Fibroblast of skin of right quadriceps (primary cell): ENCODE results near the gene RLBP1.
A peak's percentile ranks its signal among the peaks of the same experiment; 100 is the strongest.

ENCODE experiments used
- DNase-seq: peaks from one replicate; pipeline ENCODE4 v3.0.0-alpha.2; 2013

RLBP1 gene

DNA sequence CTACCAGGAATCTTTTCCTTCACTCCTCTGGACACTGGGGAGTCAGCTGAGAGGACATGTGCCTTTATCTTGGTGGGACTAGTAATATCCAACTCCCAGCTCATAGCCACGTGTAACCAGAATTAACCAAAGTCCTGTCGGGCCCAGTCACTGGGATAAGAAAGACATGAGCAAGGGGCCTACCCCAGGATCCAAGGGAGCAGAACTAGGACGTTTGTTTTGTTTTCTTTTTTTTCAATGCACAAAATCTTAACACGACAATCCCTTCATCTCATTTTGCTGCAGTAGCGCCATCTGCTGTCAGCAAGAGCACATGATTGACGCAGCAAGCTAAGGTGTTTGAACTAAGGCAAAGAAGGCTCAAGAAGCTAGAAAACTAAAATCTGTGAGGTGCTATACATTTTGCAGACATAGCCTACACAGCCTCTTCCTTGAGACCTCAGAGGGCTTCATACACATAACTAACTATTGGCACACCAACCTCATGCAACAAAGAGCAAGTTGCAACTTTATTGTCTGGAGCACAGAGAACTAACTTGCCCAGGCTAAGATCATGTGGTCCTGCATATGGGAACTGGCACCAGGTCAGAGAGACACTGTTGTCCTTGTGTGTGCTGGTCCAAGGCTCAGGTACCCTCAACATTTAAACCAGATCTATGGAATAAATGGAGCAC lies 43.6 kb downstream of the RLBP1 start:
- peak; percentile 74 for DNase-seq

DNA sequence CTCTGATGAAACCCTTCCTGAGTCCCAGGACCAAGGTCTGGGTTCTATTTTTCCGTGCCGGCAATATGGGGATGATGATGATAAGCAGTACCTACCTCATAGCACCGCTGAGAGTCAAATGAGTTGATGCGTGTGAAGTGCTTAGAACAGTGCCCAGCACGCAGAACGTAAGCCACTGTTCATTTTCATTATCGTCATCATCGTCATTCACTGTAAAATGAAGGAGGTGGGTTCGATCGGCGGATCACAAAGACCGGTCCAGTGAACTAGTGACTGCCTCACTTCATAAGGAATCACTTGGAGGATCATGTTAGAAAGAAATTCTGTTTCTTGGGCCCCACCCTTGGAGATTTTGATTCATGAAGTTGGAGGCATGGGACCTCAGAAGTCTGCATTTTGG lies 44.3 kb downstream of the RLBP1 start:
- no peak for DNase-seq

DNA sequence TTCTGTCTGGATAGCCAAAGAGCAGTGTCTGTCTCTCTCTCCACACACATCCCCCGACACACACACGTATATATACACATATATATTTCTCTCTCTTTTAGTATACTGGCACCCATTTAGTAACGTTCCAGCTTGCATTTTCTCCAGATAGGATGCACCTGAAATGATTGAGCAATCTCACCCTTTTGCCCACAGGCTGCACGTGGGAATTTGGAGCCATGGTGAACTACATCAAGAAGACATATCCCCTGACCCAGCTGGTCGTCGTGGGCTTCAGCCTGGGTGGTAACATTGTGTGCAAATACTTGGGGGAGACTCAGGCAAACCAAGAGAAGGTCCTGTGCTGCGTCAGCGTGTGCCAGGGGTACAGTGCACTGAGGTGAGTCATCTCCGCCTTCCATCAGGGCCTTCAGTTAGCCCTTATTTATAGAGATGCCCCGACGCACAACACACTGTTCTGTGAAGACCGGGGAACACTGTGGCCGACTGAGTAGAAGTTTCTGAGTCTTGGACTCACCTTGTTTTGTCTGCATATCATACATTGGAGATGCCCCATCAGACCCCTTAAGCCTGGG lies 45.7 kb downstream of the RLBP1 start:
- no peak for DNase-seq

DNA sequence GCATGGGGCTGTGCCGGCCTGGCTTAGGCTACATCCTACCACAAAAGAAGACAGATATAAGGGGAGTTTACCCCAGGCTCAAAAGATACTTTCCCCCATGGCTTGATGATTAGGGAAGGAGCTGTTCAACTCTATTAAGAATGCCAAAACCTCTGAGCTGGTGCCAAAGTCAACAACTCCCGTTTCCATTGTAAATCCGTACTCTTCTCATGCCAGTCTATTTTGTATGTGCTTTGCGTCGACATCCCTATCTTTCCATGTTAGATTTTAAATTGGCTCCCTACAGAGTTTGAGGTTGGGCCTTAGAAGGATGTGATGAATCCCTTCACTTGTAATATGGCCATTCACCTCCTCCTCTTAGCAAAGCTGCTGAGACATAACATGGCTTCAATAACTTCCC lies 46.9 kb downstream of the RLBP1 start:
- DNase-seq, result no peak

DNA sequence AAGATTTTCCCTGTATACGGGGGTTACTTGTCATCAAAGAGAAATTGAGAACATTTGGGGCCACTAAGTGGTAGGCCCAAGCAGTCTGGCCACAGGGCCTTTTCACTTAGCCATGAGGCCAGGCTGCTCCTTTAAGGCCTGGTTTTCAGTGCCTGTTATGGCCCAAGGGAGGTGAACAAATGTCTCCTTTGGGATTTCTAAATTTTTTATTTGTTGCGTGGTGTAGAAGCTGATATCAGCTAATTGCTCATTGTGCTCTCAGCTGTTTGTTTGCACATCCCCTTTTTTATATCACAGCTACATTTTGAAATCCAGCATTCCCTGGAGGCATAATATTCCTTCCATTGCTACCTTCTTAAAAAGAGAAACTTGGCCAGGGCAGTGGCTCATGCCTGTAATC lies 48.5 kb downstream of the RLBP1 start:
- no peak for DNase-seq

DNA sequence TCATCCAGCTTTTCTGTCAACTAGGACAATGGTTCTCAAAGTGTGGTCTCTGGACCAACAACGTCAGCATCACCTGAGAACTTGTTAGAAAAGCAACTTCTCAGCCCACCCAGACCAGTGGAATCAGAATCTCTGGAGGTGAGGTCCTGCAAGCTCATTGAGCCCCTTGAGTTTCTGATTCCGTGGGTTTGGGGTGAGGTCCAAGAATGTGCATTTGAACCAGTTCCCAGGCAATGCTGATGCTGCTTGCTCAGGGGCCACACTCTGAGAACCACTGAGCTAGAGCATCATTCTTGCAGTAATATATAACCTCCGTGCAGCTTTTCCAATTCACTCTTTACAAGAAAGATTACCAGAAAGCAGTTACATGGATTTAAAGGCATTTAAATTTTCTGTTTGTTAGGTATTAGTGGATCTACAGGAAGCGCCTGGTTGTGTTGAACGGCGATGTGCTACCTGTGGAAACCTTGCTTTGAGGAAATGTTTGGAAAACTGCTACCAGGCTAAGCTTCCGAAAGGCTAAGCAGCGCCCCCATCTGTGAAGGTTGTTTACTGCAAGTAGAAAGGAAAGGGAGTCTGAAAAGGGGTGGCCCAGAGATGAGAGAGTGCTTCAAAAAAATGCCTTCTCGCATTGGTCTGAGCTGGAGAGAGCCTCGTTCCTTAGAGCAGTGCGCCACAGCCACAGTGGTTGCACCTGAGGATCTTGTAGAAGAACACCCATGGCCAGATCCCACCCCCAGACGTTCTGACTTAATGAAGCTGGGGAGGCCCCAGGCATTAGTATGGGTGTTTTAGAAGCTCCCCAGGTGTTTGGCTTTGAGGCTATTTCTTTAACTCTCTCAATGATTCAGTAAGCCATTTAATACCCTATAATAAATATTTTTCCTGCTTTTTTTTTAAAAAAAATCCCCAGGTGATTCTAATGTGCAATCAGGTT lies 50.0 kb downstream of the RLBP1 start:
- peak; percentile 36 for DNase-seq

DNA sequence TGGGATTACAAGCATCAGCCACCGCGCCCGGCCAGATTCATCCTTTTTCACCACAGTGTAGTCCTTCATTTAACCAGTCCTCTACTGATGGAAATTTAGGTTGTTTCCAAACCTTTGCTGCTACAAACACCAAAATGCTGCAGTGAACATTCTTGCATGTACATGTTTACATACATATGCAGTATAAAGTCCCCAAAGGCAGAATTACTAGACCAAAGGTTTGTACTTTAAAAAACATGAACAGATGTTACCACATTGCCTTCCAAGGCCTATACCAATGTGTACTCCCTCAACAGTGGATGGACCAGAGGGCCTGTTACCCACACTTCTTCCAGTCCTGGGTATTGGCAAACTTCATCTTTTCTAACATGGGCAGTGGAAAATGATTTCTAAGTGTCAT lies 51.0 kb downstream of the RLBP1 start:
- DNase-seq, result no peak

DNA sequence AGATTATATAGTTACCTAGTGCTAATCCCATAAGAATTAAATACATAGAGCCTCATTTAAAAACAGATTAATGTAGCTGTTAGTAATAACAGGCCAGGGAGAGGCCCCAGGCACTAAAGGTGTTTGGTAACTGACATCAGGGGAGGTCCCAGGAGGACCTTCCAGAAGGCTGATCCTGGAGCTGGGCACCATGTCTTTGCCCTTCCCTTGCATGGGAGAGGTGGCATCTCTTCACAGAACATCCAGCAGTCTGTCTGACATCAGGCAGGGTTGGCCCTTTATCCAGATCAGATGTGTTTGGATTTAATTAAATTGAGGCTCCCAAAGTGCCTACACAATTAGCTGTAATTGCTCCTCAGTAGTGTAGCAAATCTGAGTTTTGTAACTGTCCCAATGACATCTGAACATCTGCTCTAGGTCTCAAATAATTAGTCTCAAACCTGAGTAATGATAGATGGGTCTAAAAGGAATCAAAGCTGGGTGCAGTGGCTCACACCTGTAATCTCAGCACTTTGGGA lies 53.0 kb downstream of the RLBP1 start:
- DNase-seq, result no peak

DNA sequence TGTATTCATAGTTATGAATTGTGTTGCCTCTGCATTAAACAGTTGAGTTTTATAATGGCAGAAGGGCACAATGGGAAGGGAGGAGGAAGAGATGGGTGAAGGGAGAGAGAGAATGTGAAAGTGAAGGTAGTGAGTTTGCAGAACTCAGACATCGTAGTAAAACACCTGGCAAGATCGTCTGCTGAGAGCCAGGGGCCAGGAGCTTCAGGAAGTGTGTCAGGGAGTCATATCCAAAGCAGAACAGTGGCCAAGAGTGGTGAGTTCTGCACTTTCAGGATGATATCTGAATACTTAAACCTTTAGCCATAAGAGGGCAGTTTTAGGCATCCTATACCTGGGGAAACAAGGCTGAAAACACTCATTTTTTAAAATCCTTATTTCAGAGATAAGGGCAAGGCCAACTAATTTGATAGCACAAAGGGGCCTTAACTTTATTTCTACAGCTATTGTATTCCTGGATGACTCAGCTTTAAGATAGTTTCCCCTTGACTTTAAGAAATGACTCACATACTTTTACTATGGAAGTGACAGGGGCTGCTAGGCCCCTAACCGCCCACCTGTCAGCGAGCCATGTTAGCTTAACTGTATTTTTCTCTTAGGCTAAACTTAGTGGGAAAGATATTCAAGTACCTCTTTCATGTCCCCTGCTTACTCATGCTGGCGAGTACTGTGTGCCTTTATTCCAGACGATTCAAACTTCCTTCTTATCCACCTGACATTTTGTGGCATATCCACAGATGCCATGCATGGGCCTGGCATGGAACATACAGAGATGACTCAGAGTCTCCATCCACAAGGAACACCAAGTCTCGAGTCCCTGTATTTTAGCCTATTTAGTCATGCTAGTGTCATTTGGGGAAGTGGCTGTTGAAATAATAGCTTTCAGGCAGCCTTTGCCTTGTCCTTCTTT lies 53.9 kb downstream of the RLBP1 start:
- DNase-seq, result peak; percentile 51

DNA sequence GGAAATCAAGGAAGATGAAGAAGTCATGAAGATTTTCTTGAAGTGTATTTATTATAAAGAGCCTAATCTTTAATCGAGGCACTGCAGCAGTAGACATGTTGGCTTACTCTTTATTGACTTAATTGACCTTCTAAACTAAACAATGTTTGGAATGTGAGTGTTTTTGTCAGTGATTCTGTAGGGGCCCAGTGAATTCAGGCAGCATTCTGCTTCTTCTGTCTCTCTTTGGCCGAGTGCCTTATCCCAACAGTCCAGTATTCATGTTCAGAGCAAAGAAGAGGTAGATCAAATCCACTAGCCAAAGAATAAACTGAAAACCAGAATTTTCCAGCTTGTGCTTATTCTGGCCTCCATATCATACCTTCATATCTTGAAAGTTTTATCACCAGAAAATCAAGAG lies 55.7 kb downstream of the RLBP1 start:
- peak; percentile 21 for DNase-seq

DNA sequence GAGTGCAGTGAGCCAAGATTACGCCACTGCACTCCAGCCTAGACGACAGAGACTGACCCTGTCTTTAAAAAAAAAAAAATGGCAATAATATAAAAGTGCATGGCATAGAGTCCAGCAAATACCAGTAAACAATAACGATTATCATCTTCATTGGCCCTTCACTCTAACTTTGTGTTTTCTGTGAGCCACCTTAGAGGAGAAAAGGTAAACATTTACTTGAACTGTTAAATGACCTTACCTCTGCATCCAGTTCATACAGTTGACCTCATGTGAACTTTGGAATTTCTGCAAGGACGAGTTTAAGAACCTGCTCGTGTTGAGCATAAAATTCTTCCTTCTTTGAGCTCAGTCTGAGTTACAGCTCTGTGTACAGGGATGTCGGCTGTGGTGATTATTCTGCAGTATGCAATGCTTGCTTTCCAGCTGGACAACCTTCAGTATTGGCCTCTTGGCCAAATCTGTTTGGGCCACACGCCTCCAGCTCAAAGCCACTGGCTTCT lies 56.6 kb downstream of the RLBP1 start:
- DNase-seq, result no peak

DNA sequence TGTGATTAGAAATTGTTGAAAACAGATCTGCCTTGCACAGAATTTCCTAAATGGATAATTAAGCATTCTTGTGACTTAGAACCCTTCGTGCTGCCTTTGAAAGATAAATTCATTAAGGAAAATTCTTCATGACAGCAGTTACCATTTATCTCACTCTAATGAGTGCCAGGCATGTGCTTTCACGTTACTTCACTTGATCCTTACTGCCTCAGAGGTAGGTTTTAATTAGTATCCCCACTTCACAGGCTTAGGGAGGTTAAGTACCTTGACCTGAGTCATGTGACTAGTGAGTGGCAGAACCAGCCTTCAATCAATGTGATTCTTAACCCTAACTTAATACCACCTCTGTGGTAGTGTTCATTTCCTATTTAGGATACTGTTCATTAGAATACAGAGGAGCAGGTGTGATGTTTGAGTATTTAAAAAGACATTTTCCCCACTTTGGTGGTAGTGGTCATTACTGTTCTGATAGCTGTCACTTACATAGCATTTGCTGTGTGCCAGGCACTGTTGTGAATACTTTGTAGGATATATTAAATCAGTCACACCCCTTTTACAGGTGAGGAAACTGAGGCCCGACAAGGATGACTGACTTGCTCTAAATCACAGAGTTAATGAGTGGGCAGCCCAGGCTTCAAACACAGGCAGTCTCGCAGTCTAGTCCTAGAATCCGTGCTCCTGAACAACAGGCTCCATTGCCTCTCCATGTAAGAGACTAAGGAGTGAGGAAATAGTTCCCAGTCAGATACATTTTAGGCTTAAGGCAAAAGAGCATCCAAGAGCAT lies 57.9 kb downstream of the RLBP1 start:
- DNase-seq, result no peak

DNA sequence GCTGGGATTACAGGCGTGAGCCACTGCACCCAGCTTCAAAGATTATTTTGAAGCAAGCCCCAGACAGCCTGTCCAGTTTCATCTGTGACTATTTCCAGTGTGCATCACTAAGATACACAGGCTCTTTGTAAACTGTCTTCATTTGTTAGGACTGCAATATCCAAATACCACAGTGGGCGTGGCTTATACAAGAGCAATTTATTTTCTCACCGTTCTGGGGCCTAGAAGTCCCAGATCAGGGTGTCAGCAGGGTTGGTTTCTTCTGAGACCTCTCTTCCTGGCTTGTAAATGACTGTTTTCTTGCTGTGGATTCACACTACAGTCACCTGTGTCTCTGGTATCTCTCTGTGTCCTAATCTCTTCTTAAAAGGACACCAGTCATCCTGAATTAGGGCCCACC lies 59.7 kb downstream of the RLBP1 start:
- DNase-seq, result no peak
